ENCODE data around the gene CDK6.

DNA sequence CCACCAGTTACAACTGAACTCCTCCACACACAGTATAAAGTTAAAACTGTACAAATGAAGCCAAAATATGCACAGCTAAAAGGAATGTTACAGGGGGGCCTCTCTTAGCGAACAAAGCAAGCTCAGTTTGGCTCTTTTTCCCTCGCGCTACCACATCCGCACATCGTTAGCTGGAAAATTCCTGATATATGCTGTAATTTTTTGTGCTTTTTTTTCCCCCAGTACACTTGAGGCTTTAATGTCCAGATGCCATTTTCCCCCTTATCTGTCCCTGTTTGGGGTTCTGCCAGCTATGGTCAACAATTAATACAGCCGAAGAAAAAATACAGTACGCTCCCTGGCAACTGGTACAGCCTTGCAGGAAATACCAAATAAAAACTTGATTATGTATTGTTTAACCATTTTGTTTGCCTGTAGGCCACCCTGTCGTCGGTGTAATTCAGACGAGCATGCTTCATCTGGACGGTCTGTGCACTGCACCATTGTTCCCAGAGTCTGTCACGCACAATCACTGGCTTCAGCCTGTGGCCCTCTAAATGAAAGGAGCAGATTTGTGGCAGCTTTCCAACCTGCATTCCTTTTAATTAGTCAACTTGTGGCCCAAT lies 138.0 kb downstream of the CDK6 start:
- no peak for TF ChIP-seq TAF1 (conservative IDR thresholded peaks at IDR 0.05)
- TF ChIP-seq, protein P1, sequence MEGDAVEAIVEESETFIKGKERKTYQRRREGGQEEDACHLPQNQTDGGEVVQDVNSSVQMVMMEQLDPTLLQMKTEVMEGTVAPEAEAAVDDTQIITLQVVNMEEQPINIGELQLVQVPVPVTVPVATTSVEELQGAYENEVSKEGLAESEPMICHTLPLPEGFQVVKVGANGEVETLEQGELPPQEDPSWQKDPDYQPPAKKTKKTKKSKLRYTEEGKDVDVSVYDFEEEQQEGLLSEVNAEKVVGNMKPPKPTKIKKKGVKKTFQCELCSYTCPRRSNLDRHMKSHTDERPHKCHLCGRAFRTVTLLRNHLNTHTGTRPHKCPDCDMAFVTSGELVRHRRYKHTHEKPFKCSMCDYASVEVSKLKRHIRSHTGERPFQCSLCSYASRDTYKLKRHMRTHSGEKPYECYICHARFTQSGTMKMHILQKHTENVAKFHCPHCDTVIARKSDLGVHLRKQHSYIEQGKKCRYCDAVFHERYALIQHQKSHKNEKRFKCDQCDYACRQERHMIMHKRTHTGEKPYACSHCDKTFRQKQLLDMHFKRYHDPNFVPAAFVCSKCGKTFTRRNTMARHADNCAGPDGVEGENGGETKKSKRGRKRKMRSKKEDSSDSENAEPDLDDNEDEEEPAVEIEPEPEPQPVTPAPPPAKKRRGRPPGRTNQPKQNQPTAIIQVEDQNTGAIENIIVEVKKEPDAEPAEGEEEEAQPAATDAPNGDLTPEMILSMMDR (IDR thresholded peaks at IDR 0.05; ENCODE audit: low read depth, low read length, missing input control): no peak
- TF ChIP-seq, protein P2, sequence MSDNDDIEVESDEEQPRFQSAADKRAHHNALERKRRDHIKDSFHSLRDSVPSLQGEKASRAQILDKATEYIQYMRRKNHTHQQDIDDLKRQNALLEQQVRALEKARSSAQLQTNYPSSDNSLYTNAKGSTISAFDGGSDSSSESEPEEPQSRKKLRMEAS (IDR thresholded peaks at IDR 0.05): no peak
- TF ChIP-seq, protein P3, sequence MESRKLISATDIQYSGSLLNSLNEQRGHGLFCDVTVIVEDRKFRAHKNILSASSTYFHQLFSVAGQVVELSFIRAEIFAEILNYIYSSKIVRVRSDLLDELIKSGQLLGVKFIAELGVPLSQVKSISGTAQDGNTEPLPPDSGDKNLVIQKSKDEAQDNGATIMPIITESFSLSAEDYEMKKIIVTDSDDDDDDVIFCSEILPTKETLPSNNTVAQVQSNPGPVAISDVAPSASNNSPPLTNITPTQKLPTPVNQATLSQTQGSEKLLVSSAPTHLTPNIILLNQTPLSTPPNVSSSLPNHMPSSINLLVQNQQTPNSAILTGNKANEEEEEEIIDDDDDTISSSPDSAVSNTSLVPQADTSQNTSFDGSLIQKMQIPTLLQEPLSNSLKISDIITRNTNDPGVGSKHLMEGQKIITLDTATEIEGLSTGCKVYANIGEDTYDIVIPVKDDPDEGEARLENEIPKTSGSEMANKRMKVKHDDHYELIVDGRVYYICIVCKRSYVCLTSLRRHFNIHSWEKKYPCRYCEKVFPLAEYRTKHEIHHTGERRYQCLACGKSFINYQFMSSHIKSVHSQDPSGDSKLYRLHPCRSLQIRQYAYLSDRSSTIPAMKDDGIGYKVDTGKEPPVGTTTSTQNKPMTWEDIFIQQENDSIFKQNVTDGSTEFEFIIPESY (IDR thresholded peaks at IDR 0.05): no peak
- TF ChIP-seq, protein P4, sequence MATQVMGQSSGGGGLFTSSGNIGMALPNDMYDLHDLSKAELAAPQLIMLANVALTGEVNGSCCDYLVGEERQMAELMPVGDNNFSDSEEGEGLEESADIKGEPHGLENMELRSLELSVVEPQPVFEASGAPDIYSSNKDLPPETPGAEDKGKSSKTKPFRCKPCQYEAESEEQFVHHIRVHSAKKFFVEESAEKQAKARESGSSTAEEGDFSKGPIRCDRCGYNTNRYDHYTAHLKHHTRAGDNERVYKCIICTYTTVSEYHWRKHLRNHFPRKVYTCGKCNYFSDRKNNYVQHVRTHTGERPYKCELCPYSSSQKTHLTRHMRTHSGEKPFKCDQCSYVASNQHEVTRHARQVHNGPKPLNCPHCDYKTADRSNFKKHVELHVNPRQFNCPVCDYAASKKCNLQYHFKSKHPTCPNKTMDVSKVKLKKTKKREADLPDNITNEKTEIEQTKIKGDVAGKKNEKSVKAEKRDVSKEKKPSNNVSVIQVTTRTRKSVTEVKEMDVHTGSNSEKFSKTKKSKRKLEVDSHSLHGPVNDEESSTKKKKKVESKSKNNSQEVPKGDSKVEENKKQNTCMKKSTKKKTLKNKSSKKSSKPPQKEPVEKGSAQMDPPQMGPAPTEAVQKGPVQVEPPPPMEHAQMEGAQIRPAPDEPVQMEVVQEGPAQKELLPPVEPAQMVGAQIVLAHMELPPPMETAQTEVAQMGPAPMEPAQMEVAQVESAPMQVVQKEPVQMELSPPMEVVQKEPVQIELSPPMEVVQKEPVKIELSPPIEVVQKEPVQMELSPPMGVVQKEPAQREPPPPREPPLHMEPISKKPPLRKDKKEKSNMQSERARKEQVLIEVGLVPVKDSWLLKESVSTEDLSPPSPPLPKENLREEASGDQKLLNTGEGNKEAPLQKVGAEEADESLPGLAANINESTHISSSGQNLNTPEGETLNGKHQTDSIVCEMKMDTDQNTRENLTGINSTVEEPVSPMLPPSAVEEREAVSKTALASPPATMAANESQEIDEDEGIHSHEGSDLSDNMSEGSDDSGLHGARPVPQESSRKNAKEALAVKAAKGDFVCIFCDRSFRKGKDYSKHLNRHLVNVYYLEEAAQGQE (IDR thresholded peaks at IDR 0.05): no peak
- no peak for TF ChIP-seq YY1 (IDR thresholded peaks at IDR 0.05)
- no peak for TF ChIP-seq NR2F2 (IDR thresholded peaks at IDR 0.05)
- no peak for TF ChIP-seq SP1 (IDR thresholded peaks at IDR 0.05)
- peak in 1 of 2 donors; percentile 8 for TF ChIP-seq RAD21 (IDR thresholded peaks at IDR 0.05)
- TF ChIP-seq RXRA (IDR thresholded peaks at IDR 0.05): no peak
- TF ChIP-seq FOXA1 (IDR thresholded peaks at IDR 0.05): no peak
- no peak for TF ChIP-seq EGR1 (IDR thresholded peaks at IDR 0.05; ENCODE audit: low read depth in 2 of 2)

Data from liver (tissue), 3 donors.